Ureter (tissue), 1 donor: ENCODE measurements around the gene METTL6. TPM values are rescaled to one million over a fixed set of nuclear protein-coding genes. Genes with fewer than 3 reads are reported as not detected.
"Not testable (repeated sequence)": the region's sequence is repeated elsewhere in the genome, so short reads cannot be mapped to it uniquely, and the experiment has no call there.

Source experiments
- DNase-seq: peaks from one replicate; pipeline ENCODE4 v3.0.0-alpha.2; 2020; ENCODE audit warnings: low spot score
- total RNA-seq: library from RNA; stranded (reverse); gene quantifications from one replicate; pipeline ENCODE4 v1.2.4, GENCODE V29; 2023
- donor health status: DM: yes; HTN: yes; CAD: no.

The METTL6 gene
- 19.3 TPM for total RNA-seq

GRCh38 chr3:15427182-15427880 lies at the start of gene METTL6, which contains the start of gene EAF1:
METTL6 (minus strand) TSS chr3:15427544; CDS start chr3:15426511, 1,033 bp downstream.
EAF1 (plus strand) TSS chr3:15427598; CDS start chr3:15427780, 182 bp downstream.
- peak; percentile 81 for DNase-seq

- DNase-seq, result no peak
These were observed 49.0 kb upstream of the METTL6 start for GRCh38 chr3:15476378-15476777.

- DNase-seq, result no peak
These were observed 47.8 kb upstream of the METTL6 start for GRCh38 chr3:15475161-15475560.

- DNase-seq, result no peak
These were observed 44.5 kb upstream of the METTL6 start for GRCh38 chr3:15471861-15472260.

GRCh38 chr3:15470849-15471248 lies 43.5 kb upstream of the METTL6 start:
- no peak for DNase-seq

- DNase-seq, result no peak
These were observed 42.9 kb upstream of the METTL6 start for GRCh38 chr3:15470261-15470660.

GRCh38 chr3:15467227-15468181 lies 40.2 kb upstream of the METTL6 start:
- no peak for DNase-seq

GRCh38 chr3:15465876-15466585 lies 38.7 kb upstream of the METTL6 start:
- DNase-seq, result no peak

GRCh38 chr3:15462451-15462850 lies 35.1 kb upstream of the METTL6 start:
- peak; percentile 26 for DNase-seq

GRCh38 chr3:15460891-15461531 lies 33.7 kb upstream of the METTL6 start:
- peak; percentile 34 for DNase-seq

GRCh38 chr3:15458212-15458780 lies 31.0 kb upstream of the METTL6 start:
- no peak for DNase-seq

GRCh38 chr3:15456915-15457314 lies 29.6 kb upstream of the METTL6 start:
- DNase-seq, result not testable (repeated sequence)

GRCh38 chr3:15456321-15456720 lies 29.0 kb upstream of the METTL6 start:
- no peak for DNase-seq

GRCh38 chr3:15455756-15456155 lies 28.4 kb upstream of the METTL6 start:
- no peak for DNase-seq

- DNase-seq, result no peak
These were observed 27.6 kb upstream of the METTL6 start for GRCh38 chr3:15454965-15455364.

- DNase-seq, result peak; percentile 26
These were observed 26.8 kb upstream of the METTL6 start for GRCh38 chr3:15453991-15454625.

- DNase-seq, result no peak
These were observed 26.2 kb upstream of the METTL6 start for GRCh38 chr3:15453501-15453900.

- no peak for DNase-seq
These were observed 25.6 kb upstream of the METTL6 start for GRCh38 chr3:15452961-15453360.

GRCh38 chr3:15452156-15452555 lies 24.8 kb upstream of the METTL6 start:
- DNase-seq, result peak; percentile 13

- peak; percentile 28 for DNase-seq
These were observed 24.1 kb upstream of the METTL6 start for GRCh38 chr3:15451216-15452113.
